ENCODE data around the gene AFF3. TPM values are rescaled to one million over a fixed set of nuclear protein-coding genes. Genes with fewer than 3 reads are reported as not detected.

The AFF3 gene
- total and polyA plus RNA-seq, 10 of the 15 experiments (the other 5 are each of a cell fraction or from before 2014, with no cell fraction given) = 0.26 to 5.5 (median 3.0) TPM

- ATAC-seq (no peak), DNase-seq (ENCODE audit: low read depth, low spot score) (no peak), FAIRE-seq (no peak)
- Histone ChIP-seq H3K79me2 (ENCODE audit: control insufficient read depth, insufficient read depth, low read length) (no peaks in the 10 kb centered on the region), H3K4me1 (ENCODE audit: control insufficient read depth, insufficient read depth, low read length) (no peaks in the 10 kb centered on the region), H3K4me2 (ENCODE audit: control insufficient read depth, insufficient read depth) (no peak overlapping the region), H3K9ac (ENCODE audit: control insufficient read depth, insufficient read depth, low read length) (no peak overlapping the region), H3K9me3 (replicated peaks; ENCODE audit: control insufficient read depth, insufficient read depth, low read length) (no peaks in the 10 kb centered on the region), H3K36me3 (ENCODE audit: control insufficient read depth in 2 of 2, insufficient read depth in 2 of 2, low read length in 1 of 2) (no peaks in the 10 kb centered on the region), H3K4me3 (no peak overlapping the region), H4K20me1 (ENCODE audit: control insufficient read depth, insufficient read depth) (no peaks in the 10 kb centered on the region), H3K27ac (ENCODE audit: control insufficient read depth, insufficient read depth) (no peak overlapping the region), H2AFZ (ENCODE audit: control insufficient read depth, low read depth, low read length) (no peak overlapping the region), H3K27me3 (replicated peaks in 1 of 2; ENCODE audit: control insufficient read depth in 2 of 2, insufficient read depth in 2 of 2, low read length in 1 of 2) (peaks cover 0 to 3% of the 10 kb centered on the region in 2 experiments; a peak in 2 of 4 replicates)
- CTCF ChIA-PET = interaction anchor here (0.5 to 1.6 kb wide), 2 partner anchors 67 to 291 kb away, joined by 3 read pairs; no protein-coding TSS in a partner anchor
- no peak for TF ChIP-seq RB1 (IDR thresholded peaks at IDR 0.05; ENCODE audit: borderline replicate concordance)
- no peak for TF ChIP-seq HDAC2 (IDR thresholded peaks at IDR 0.05)
- no peak for TF ChIP-seq EZH2 (IDR thresholded peaks at IDR 0.05; ENCODE audit: borderline replicate concordance, control insufficient read depth, low read depth, low read length)
- no peak for TF ChIP-seq POU2F2 (IDR thresholded peaks at IDR 0.05; ENCODE audit: borderline replicate concordance, low read depth, low read length)
- no peak for TF ChIP-seq TBL1XR1 (IDR thresholded peaks at IDR 0.05; ENCODE audit: low read depth, low read length)
- TF ChIP-seq CREM (IDR thresholded peaks at IDR 0.05; ENCODE audit: low read depth) = no peak
- TF ChIP-seq NR2C1 (IDR thresholded peaks at IDR 0.05) = no peak
- intact Hi-C loops (cut with micrococcal nuclease; ENCODE audit: unreplicated experiment) (no loop called here), in situ Hi-C loops (cut with MboI) (no loop called here)
- POLR2A ChIA-PET = no interaction called here
- BruUV-seq (replicated peaks) = no TSS peak
- SMC1A ChIA-PET (ENCODE audit: uncharacterized antibody, unreplicated experiment) = no interaction called here
- RAD21 ChIA-PET (ENCODE audit: unreplicated experiment) = no interaction called here
- 0% methylated on average over 1 of the region's 1 CpG for WGBS (ENCODE audit: insufficient coverage, insufficient replicate concordance, low lambda C conversion rate, missing lambda C conversion rate)
Observed at GRCh38 chr2:99545066-99545465, 597.3 kb downstream of the AFF3 start.

GRCh38 chr2:99544608-99545007 is 597.8 kb downstream of the AFF3 start:
- no TSS peak for BruUV-seq (replicated peaks)
- FAIRE-seq = no peak

More at GRCh38 chr2:99544608-99545007, 597.8 kb downstream of the AFF3 start:
- in situ Hi-C loops (cut with MboI) (no loop called here), intact Hi-C loops (cut with micrococcal nuclease; ENCODE audit: unreplicated experiment) (no loop called here)
- no peak overlapping the region for H3K27ac ChIP-seq (ENCODE audit: control insufficient read depth, insufficient read depth)
- no peaks in the 10 kb centered on the region for H3K9me3 ChIP-seq (replicated peaks; ENCODE audit: control insufficient read depth, insufficient read depth, low read length)
- no peak overlapping the region for H3K4me2 ChIP-seq (ENCODE audit: control insufficient read depth, insufficient read depth)
- CTCF ChIA-PET = interaction anchor here (0.5 to 1.6 kb wide), 2 partner anchors 67 to 292 kb away, joined by 3 read pairs; no protein-coding TSS in a partner anchor
- no peak overlapping the region for H3K9ac ChIP-seq (ENCODE audit: control insufficient read depth, insufficient read depth, low read length)
- H3K4me3 ChIP-seq = no peak overlapping the region
- WGBS (ENCODE audit: insufficient coverage, insufficient replicate concordance, low lambda C conversion rate, missing lambda C conversion rate) = 39% methylated on average over 6 of the region's 6 CpGs
- ATAC-seq (no peak), DNase-seq (ENCODE audit: low read depth, low spot score) (no peak)
- H2AFZ ChIP-seq (ENCODE audit: control insufficient read depth, low read depth, low read length) = no peak overlapping the region
- no peaks in the 10 kb centered on the region for H4K20me1 ChIP-seq (ENCODE audit: control insufficient read depth, insufficient read depth)
- no peak for TF ChIP-seq ZBTB40 (IDR thresholded peaks at IDR 0.05; ENCODE audit: borderline replicate concordance)
- no peaks in the 10 kb centered on the region for H3K79me2 ChIP-seq (ENCODE audit: control insufficient read depth, insufficient read depth, low read length)
- SMC1A ChIA-PET (ENCODE audit: uncharacterized antibody, unreplicated experiment) = no interaction called here
- RAD21 ChIA-PET (ENCODE audit: unreplicated experiment) = no interaction called here
- H3K4me1 ChIP-seq (ENCODE audit: control insufficient read depth, insufficient read depth, low read length) = no peaks in the 10 kb centered on the region
- H3K36me3 ChIP-seq (ENCODE audit: control insufficient read depth in 2 of 2, insufficient read depth in 2 of 2, low read length in 1 of 2) = no peaks in the 10 kb centered on the region
- H3K27me3 ChIP-seq (replicated peaks in 1 of 2; ENCODE audit: control insufficient read depth in 2 of 2, insufficient read depth in 2 of 2, low read length in 1 of 2) = peaks cover 0 to 3% of the 10 kb centered on the region in 2 experiments; a peak in 2 of 4 replicates
- POLR2A ChIA-PET = no interaction called here

All from GM12878 (cell line).